H9 (cell line): Measurements from ENCODE around the gene TMEM30B. TPM values are rescaled to one million over a fixed set of nuclear protein-coding genes. Genes with fewer than 3 reads are reported as not detected.

Experiments used
- DNase-seq: peaks from one replicate; pipeline ENCODE4 v3.0.0-alpha.2; 2017
- H2AFZ ChIP-seq: one replicate; pipeline ENCODE4 v1.6.1; 2013; ENCODE audit warnings: mild to moderate bottlenecking, low read length, control low read depth, moderate library complexity
- H2AK5ac ChIP-seq: 2 replicates; pipeline ENCODE4 v1.6.1; 2013; ENCODE audit warnings: low read length, control low read depth, mixed read lengths; ENCODE audit not compliant: insufficient read length
- H2BK120ac ChIP-seq: one replicate; pipeline ENCODE4 v1.6.1; 2013; ENCODE audit warnings: low read depth, mild to moderate bottlenecking, low read length, control low read depth, inconsistent platforms; ENCODE audit not compliant: poor library complexity, severe bottlenecking
- H2BK12ac ChIP-seq: 2 replicates; pipeline ENCODE4 v1.6.1; 2013; ENCODE audit warnings: low read length, control low read depth, mixed read lengths, low read depth; ENCODE audit not compliant: insufficient read length
- H2BK15ac ChIP-seq: 2 replicates; pipeline ENCODE4 v1.6.1; 2013; ENCODE audit warnings: low read depth, low read length, control low read depth
- H2BK20ac ChIP-seq: one replicate; pipeline ENCODE4 v1.6.1; 2013; ENCODE audit warnings: low read depth, mild to moderate bottlenecking, low read length, control low read depth, inconsistent platforms; ENCODE audit not compliant: poor library complexity, severe bottlenecking
- H2BK5ac ChIP-seq: 2 replicates; pipeline ENCODE4 v1.6.1; 2013; ENCODE audit warnings: low read length, control low read depth, mixed read lengths; ENCODE audit not compliant: insufficient read length
- H3K14ac ChIP-seq: 2 replicates; pipeline ENCODE4 v1.6.1; 2013; ENCODE audit warnings: low read length, control low read depth; ENCODE audit not compliant: insufficient read depth
- H3K18ac ChIP-seq: 2 replicates; pipeline ENCODE4 v1.6.1; 2013; ENCODE audit warnings: low read depth, mild to moderate bottlenecking, mixed read lengths, low read length, control low read depth; ENCODE audit not compliant: insufficient read length
- H3K23ac ChIP-seq: 2 replicates; pipeline ENCODE4 v1.6.1; 2013; ENCODE audit warnings: low read length, control low read depth, mixed read lengths, low read depth; ENCODE audit not compliant: insufficient read length
- H3K23me2 ChIP-seq: 2 replicates; pipeline ENCODE4 v1.6.1; 2013; ENCODE audit warnings: low read depth, mild to moderate bottlenecking, mixed read lengths, low read length, control low read depth; ENCODE audit not compliant: insufficient read length, poor library complexity, severe bottlenecking
- H3K27ac ChIP-seq: 2 replicates; pipeline ENCODE4 v1.5.1; 2013; ENCODE audit warnings: low read length, control low read depth, mixed read lengths, low read depth; ENCODE audit not compliant: insufficient read length
- H3K27me3 ChIP-seq: 2 replicates; pipeline ENCODE4 v1.6.1; 2013; ENCODE audit warnings: low read length, control low read depth, inconsistent platforms; ENCODE audit not compliant: insufficient read depth
- H3K4ac ChIP-seq: 2 replicates; pipeline ENCODE4 v1.6.1; 2013; ENCODE audit warnings: low read depth, mild to moderate bottlenecking, control low read depth, inconsistent platforms, low read length, moderate library complexity
- H3K4me1 ChIP-seq: 2 replicates; pipeline ENCODE4 v1.6.1; 2013; ENCODE audit warnings: low read length, control low read depth, inconsistent platforms; ENCODE audit not compliant: insufficient read depth
- H3K4me2 ChIP-seq: 2 replicates; pipeline ENCODE4 v1.6.1; 2013; ENCODE audit warnings: low read length, control low read depth, mixed read lengths; ENCODE audit not compliant: insufficient read length, insufficient read depth
- H3K56ac ChIP-seq: 2 replicates; pipeline ENCODE4 v1.6.1; 2013; ENCODE audit warnings: low read depth, mild to moderate bottlenecking, mixed read lengths, low read length, control low read depth; ENCODE audit not compliant: insufficient read length
- H3K79me1 ChIP-seq: 2 replicates; pipeline ENCODE4 v1.6.1; 2013; ENCODE audit warnings: low read depth, mild to moderate bottlenecking, moderate library complexity, low read length, control low read depth, inconsistent platforms; ENCODE audit not compliant: insufficient read depth, poor library complexity, severe bottlenecking
- H3K79me2 ChIP-seq: 2 replicates; pipeline ENCODE4 v1.6.1; 2013; ENCODE audit warnings: low read length, control low read depth, inconsistent platforms; ENCODE audit not compliant: insufficient read depth
- H3K9ac ChIP-seq: 2 replicates; pipeline ENCODE4 v1.6.1; 2013; ENCODE audit warnings: low read length, control low read depth, mixed read lengths; ENCODE audit not compliant: insufficient read length; ENCODE audit errors: extremely low read depth
- H3K9me3 ChIP-seq: one replicate; pipeline ENCODE4 v1.6.1; 2013; ENCODE audit warnings: low read depth, low read length, inconsistent platforms; ENCODE audit not compliant: control insufficient read depth
- H3T11ph ChIP-seq: one replicate; pipeline ENCODE4 v1.6.1; 2013; ENCODE audit warnings: mild to moderate bottlenecking, low read length, control low read depth, inconsistent platforms
- H4K20me1 ChIP-seq: one replicate; pipeline ENCODE4 v1.6.1; 2013; ENCODE audit not compliant: control insufficient read depth, insufficient read length, insufficient read depth
- H4K5ac ChIP-seq: 2 replicates; pipeline ENCODE4 v1.6.1; 2013; ENCODE audit warnings: low read depth, mild to moderate bottlenecking, mixed read lengths, low read length, control low read depth; ENCODE audit not compliant: insufficient read length
- H4K8ac ChIP-seq: replicated peaks from 2 replicates; pipeline ENCODE4 v1.6.1; 2013; ENCODE audit warnings: low read length, control low read depth, mixed read lengths, low read depth; ENCODE audit not compliant: insufficient read length
- H4K91ac ChIP-seq: 2 replicates; pipeline ENCODE4 v1.6.1; 2013; ENCODE audit warnings: low read depth, mild to moderate bottlenecking, moderate library complexity, mixed read lengths, low read length, control low read depth; ENCODE audit not compliant: insufficient read length
- H3K27ac Mint-ChIP-seq, 3 experiments: 2 replicates in 2 of 3; 3 replicates in 1 of 3; pipeline ENCODE4 v1.8.0; 2020 to 2021; ENCODE audit warnings: mixed read lengths in 3 of 3, mild to moderate bottlenecking in 1 of 3, moderate library complexity in 1 of 3
- H3K27me3 Mint-ChIP-seq: 2 replicates; pipeline ENCODE4 v1.8.0; 2021; ENCODE audit warnings: low read depth, mild to moderate bottlenecking, moderate library complexity, mixed read lengths
- H3K36me3 Mint-ChIP-seq, 3 experiments: 2 replicates in 2 of 3; 3 replicates in 1 of 3; pipeline ENCODE4 v1.8.0; 2020 to 2021; ENCODE audit warnings: low read depth in 3 of 3, mixed read lengths in 3 of 3; ENCODE audit not compliant: insufficient read depth in 1 of 3
- H3K4me1 Mint-ChIP-seq, 2 experiments: 2 replicates each; pipeline ENCODE4 v1.8.0; 2020; ENCODE audit warnings: mixed read lengths in 2 of 2
- H3K4me3 Mint-ChIP-seq, 2 experiments: 2 replicates in 1 of 2; 3 replicates in 1 of 2; pipeline ENCODE4 v1.8.0; 2020 to 2021; ENCODE audit warnings: mild to moderate bottlenecking in 2 of 2, mixed read lengths in 2 of 2, moderate library complexity in 1 of 2
- H3K9me3 Mint-ChIP-seq, 2 experiments: 2 replicates in 1 of 2; 3 replicates in 1 of 2; pipeline ENCODE4 v1.8.0; 2020; ENCODE audit warnings: mild to moderate bottlenecking in 2 of 2, mixed read lengths in 2 of 2, moderate library complexity in 1 of 2
- WGBS: extraction: QIAGEN DNeasy Blood & Tissue Kit; methylation state at CpG from one replicate; pipeline ENCODE4 v1.1.7; 2013; ENCODE audit warnings: missing lambda C conversion rate, low lambda C conversion rate, mixed read lengths; ENCODE audit not compliant: insufficient read length; ENCODE audit errors: extremely low coverage; 5-methylcytosine and 5-hydroxymethylcytosine counted together
- total RNA-seq: library from RNA; stranded (reverse); gene quantifications from 2 replicates; pipeline ENCODE4 v1.2.1, GENCODE V29; 2021
- TF ChIP-seq, protein P1 (sequence below): fragments of 200-600 bp; sonication (generic); conservative IDR thresholded peaks from 3 replicates; pipeline ENCODE4 v1.8.0; 2021; ENCODE audit warnings: antibody characterized with exemption, mild to moderate bottlenecking

Gene TMEM30B
- total RNA-seq, 1 experiment from 2014 or later, result 12.2 TPM

DNA sequence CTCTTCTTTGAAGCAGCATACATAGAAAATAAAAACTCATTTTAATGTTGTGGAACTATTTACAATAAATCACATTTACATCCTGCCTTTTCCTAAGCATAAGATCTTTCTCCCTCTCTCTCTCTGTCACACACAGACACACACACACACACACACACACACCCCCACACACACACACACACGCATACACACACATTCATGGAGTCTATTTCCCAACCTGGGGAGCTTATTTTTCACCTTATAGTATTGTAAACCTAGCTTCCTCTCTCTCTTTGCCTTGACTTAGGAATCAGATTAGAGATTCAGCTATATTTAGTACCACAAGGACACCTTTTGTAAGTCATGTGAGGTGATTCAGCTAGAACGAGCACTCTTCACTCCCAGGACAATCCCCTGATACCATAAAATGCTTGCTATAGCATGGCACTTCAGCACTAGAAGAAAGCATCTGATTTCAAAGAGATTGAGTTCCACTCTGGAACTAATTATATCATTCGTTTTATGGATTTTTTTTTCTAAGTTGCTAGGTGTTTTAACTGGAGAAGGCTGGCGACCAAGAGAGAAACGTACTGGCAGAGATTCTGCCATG lies 23.6 kb downstream of the TMEM30B start:
- Histone ChIP-seq H4K5ac (no peak overlapping the region), H2BK15ac (no peak overlapping the region), H3K23me2 (no peaks in the 10 kb centered on the region), H3K56ac (no peak overlapping the region), H3K79me1 (no peaks in the 10 kb centered on the region), H4K91ac (no peak overlapping the region), H3K4me2 (no peak overlapping the region), H3K9me3 (no peaks in the 10 kb centered on the region), H2AFZ (no peak overlapping the region), H3K18ac (no peak overlapping the region), H3K79me2 (no peaks in the 10 kb centered on the region), H2BK20ac (no peak overlapping the region), H3T11ph (no peak overlapping the region), H3K4me1 (no peaks in the 10 kb centered on the region; the same call in 1 of the 2 replicates), H4K20me1 (no peaks in the 10 kb centered on the region), H4K8ac (no peak overlapping the region), H3K14ac (no peak overlapping the region), H3K27me3 (peaks cover 2% of the 10 kb centered on the region; the same call in 1 of the 2 replicates), H3K23ac (no peak overlapping the region), H3K27ac (no peak overlapping the region), H3K9ac (no peak overlapping the region), H2BK12ac (no peak overlapping the region), H2BK5ac (no peak overlapping the region), H2BK120ac (no peak overlapping the region), H3K4ac (no peak overlapping the region), H2AK5ac (no peak overlapping the region)
- no CpG with 5 or more reads among the region's 5 CpGs for WGBS
- Mint-ChIP-seq H3K27me3 (peaks cover 49% of the 10 kb centered on the region), H3K36me3 (no peaks in the 10 kb centered on the region), H3K27ac (no peak overlapping the region), H3K4me1 (peaks cover 17 to 19% of the 10 kb centered on the region in 2 experiments), H3K4me3 (no peak overlapping the region), H3K9me3 (no peaks in the 10 kb centered on the region)
- DNase-seq, result no peak
- TF ChIP-seq, protein P1, sequence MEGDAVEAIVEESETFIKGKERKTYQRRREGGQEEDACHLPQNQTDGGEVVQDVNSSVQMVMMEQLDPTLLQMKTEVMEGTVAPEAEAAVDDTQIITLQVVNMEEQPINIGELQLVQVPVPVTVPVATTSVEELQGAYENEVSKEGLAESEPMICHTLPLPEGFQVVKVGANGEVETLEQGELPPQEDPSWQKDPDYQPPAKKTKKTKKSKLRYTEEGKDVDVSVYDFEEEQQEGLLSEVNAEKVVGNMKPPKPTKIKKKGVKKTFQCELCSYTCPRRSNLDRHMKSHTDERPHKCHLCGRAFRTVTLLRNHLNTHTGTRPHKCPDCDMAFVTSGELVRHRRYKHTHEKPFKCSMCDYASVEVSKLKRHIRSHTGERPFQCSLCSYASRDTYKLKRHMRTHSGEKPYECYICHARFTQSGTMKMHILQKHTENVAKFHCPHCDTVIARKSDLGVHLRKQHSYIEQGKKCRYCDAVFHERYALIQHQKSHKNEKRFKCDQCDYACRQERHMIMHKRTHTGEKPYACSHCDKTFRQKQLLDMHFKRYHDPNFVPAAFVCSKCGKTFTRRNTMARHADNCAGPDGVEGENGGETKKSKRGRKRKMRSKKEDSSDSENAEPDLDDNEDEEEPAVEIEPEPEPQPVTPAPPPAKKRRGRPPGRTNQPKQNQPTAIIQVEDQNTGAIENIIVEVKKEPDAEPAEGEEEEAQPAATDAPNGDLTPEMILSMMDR, result no peak
